Immature natural killer cell (primary cell): Measurements from ENCODE around the gene CRTAC1. TPM values are rescaled to one million over a fixed set of nuclear protein-coding genes. Genes with fewer than 3 reads are reported as not detected.

Experiments used
- DNase-seq, 3 donors: peaks; one replicate each; pipeline ENCODE4 v3.0.0; 2022; ENCODE audit warnings: mixed read lengths in 1 of 3
- H3K27ac Mint-ChIP-seq, 6 donors: one replicate each; pipeline ENCODE4 v1.8.0; 2020; ENCODE audit warnings: mixed read lengths in 6 of 6, mild to moderate bottlenecking in 5 of 6, inconsistent platforms in 4 of 6, moderate library complexity in 3 of 6
- H3K27me3 Mint-ChIP-seq, 3 donors: one replicate each; pipeline ENCODE4 v1.8.0; 2020 to 2021; ENCODE audit warnings: low read depth in 3 of 3, mild to moderate bottlenecking in 3 of 3, mixed read lengths in 3 of 3, moderate library complexity in 3 of 3, inconsistent platforms in 1 of 3
- H3K36me3 Mint-ChIP-seq, 3 donors: one replicate each; pipeline ENCODE4 v1.8.0; 2020; ENCODE audit warnings: mixed read lengths in 3 of 3, inconsistent platforms in 2 of 3, mild to moderate bottlenecking in 2 of 3
- H3K4me1 Mint-ChIP-seq, 2 donors: one replicate each; pipeline ENCODE4 v1.8.0; 2020; ENCODE audit warnings: inconsistent platforms in 2 of 2, mild to moderate bottlenecking in 2 of 2, mixed read lengths in 2 of 2, moderate library complexity in 1 of 2
- H3K4me3 Mint-ChIP-seq, 5 donors: one replicate each; pipeline ENCODE4 v1.8.0; 2020; ENCODE audit warnings: mild to moderate bottlenecking in 5 of 5, mixed read lengths in 5 of 5, inconsistent platforms in 3 of 5, moderate library complexity in 3 of 5
- H3K9me3 Mint-ChIP-seq, 6 donors: one replicate each; pipeline ENCODE4 v1.8.0; 2020; ENCODE audit warnings: mild to moderate bottlenecking in 6 of 6, mixed read lengths in 6 of 6, inconsistent platforms in 4 of 6, moderate library complexity in 3 of 6
- polyA plus RNA-seq, 3 donors: library from polyadenylated mRNA; unstranded; fragments of 300-500 nt; fragmentation: Illumina TruSeq; gene quantifications; one replicate each; pipeline ENCODE4 v1.2.3, GENCODE V29; 2021

The CRTAC1 gene
- polyA plus RNA-seq, 3 donors from 2014 or later = not detected

GRCh38 chr10:98019784-98020183 is 10.6 kb downstream of the CRTAC1 start:
- Mint-ChIP-seq H3K36me3 (no peaks in the 10 kb centered on the region), H3K27ac (no peak overlapping the region), H3K9me3 (no peaks in the 10 kb centered on the region), H3K4me1 (no peaks in the 10 kb centered on the region), H3K27me3 (peaks cover 3 to 5% (median 4%) of the 10 kb centered on the region in 3 donors), H3K4me3 (no peak overlapping the region)
- DNase-seq = no peak

GRCh38 chr10:98016772-98017475 is 13.5 kb downstream of the CRTAC1 start:
- no peaks in the 10 kb centered on the region for H3K9me3 Mint-ChIP-seq
- no peak for DNase-seq
- no peak overlapping the region for H3K4me3 Mint-ChIP-seq
- no peaks in the 10 kb centered on the region for H3K36me3 Mint-ChIP-seq
- peaks cover 1 to 5% (median 4%) of the 10 kb centered on the region in 3 donors for H3K27me3 Mint-ChIP-seq
- no peaks in the 10 kb centered on the region for H3K4me1 Mint-ChIP-seq
- no peak overlapping the region for H3K27ac Mint-ChIP-seq

GRCh38 chr10:98013776-98014175 is 16.6 kb downstream of the CRTAC1 start:
- H3K27me3 Mint-ChIP-seq = peaks cover 0 to 7% (median 2%) of the 10 kb centered on the region in 3 donors
- no peak overlapping the region for H3K27ac Mint-ChIP-seq
- H3K9me3 Mint-ChIP-seq = no peaks in the 10 kb centered on the region
- no peak overlapping the region for H3K4me3 Mint-ChIP-seq
- H3K36me3 Mint-ChIP-seq = no peaks in the 10 kb centered on the region
- no peaks in the 10 kb centered on the region for H3K4me1 Mint-ChIP-seq
- no peak for DNase-seq

- Mint-ChIP-seq H3K4me1 (no peaks in the 10 kb centered on the region), H3K27ac (no peak overlapping the region), H3K9me3 (no peaks in the 10 kb centered on the region), H3K4me3 (no peak overlapping the region), H3K36me3 (no peaks in the 10 kb centered on the region), H3K27me3 (peaks cover 0 to 7% (median 2%) of the 10 kb centered on the region in 3 donors)
- no peak for DNase-seq
Measured at GRCh38 chr10:98013122-98013521, 17.3 kb downstream of the CRTAC1 start.

- Mint-ChIP-seq H3K27ac (no peak overlapping the region), H3K36me3 (no peaks in the 10 kb centered on the region), H3K9me3 (no peaks in the 10 kb centered on the region), H3K4me1 (no peaks in the 10 kb centered on the region), H3K4me3 (no peak overlapping the region), H3K27me3 (peaks cover 0 to 7% (median 2%) of the 10 kb centered on the region in 3 donors)
- no peak for DNase-seq
Measured at GRCh38 chr10:98012644-98013043, 17.8 kb downstream of the CRTAC1 start.

GRCh38 chr10:98010939-98011685 is 19.3 kb downstream of the CRTAC1 start:
- Mint-ChIP-seq H3K27ac (no peak overlapping the region), H3K4me1 (peaks cover 0 to 6% of the 10 kb centered on the region in 2 donors), H3K9me3 (no peaks in the 10 kb centered on the region), H3K4me3 (no peak overlapping the region), H3K27me3 (peaks cover 4 to 14% (median 10%) of the 10 kb centered on the region in 3 donors), H3K36me3 (no peaks in the 10 kb centered on the region)
- no peak for DNase-seq

GRCh38 chr10:98006266-98006665 is 24.2 kb downstream of the CRTAC1 start:
- Mint-ChIP-seq H3K27me3 (peaks cover 4 to 12% (median 11%) of the 10 kb centered on the region in 3 donors), H3K4me1 (peaks cover 0 to 6% of the 10 kb centered on the region in 2 donors), H3K4me3 (no peak overlapping the region), H3K27ac (no peak overlapping the region), H3K36me3 (no peaks in the 10 kb centered on the region), H3K9me3 (no peaks in the 10 kb centered on the region)
- DNase-seq = no peak

GRCh38 chr10:98001736-98002135 is 28.7 kb downstream of the CRTAC1 start:
- no peak for DNase-seq
- Mint-ChIP-seq H3K36me3 (no peaks in the 10 kb centered on the region), H3K4me3 (no peak overlapping the region), H3K9me3 (peaks cover 0 to 4% (median 0%) of the 10 kb centered on the region in 6 donors), H3K27ac (no peak overlapping the region), H3K27me3 (peaks cover 3 to 8% (median 7%) of the 10 kb centered on the region in 3 donors), H3K4me1 (peaks cover 0 to 6% of the 10 kb centered on the region in 2 donors)

- H3K36me3 Mint-ChIP-seq = no peaks in the 10 kb centered on the region
- peaks cover 0 to 2% (median 0%) of the 10 kb centered on the region in 3 donors for H3K27me3 Mint-ChIP-seq
- H3K9me3 Mint-ChIP-seq = peaks cover 0 to 4% (median 0%) of the 10 kb centered on the region in 6 donors
- no peaks in the 10 kb centered on the region for H3K4me1 Mint-ChIP-seq
- H3K27ac Mint-ChIP-seq = no peak overlapping the region
- DNase-seq = no peak
- H3K4me3 Mint-ChIP-seq = no peak overlapping the region
Measured at GRCh38 chr10:98000346-98000745, 30.1 kb downstream of the CRTAC1 start.

- H3K36me3 Mint-ChIP-seq = no peaks in the 10 kb centered on the region
- H3K4me1 Mint-ChIP-seq = no peaks in the 10 kb centered on the region
- H3K27ac Mint-ChIP-seq = no peak overlapping the region
- peaks cover 0 to 2% (median 0%) of the 10 kb centered on the region in 3 donors for H3K27me3 Mint-ChIP-seq
- H3K4me3 Mint-ChIP-seq = no peak overlapping the region
- peaks cover 0 to 4% (median 0%) of the 10 kb centered on the region in 6 donors for H3K9me3 Mint-ChIP-seq
- no peak for DNase-seq
Measured at GRCh38 chr10:97999923-98000248, 30.5 kb downstream of the CRTAC1 start.

GRCh38 chr10:97999066-97999922 is 31.1 kb downstream of the CRTAC1 start:
- DNase-seq = no peak
- peaks cover 0 to 4% (median 0%) of the 10 kb centered on the region in 6 donors for H3K9me3 Mint-ChIP-seq

GRCh38 chr10:97991871-97992270 is 38.5 kb downstream of the CRTAC1 start:
- H3K4me1 Mint-ChIP-seq = no peaks in the 10 kb centered on the region
- H3K27ac Mint-ChIP-seq = no peak overlapping the region
- H3K27me3 Mint-ChIP-seq = peaks cover 3 to 15% (median 4%) of the 10 kb centered on the region in 3 donors
- no peak for DNase-seq
- H3K4me3 Mint-ChIP-seq = no peak overlapping the region
- H3K36me3 Mint-ChIP-seq = no peaks in the 10 kb centered on the region
- H3K9me3 Mint-ChIP-seq = peaks cover 0 to 2% (median 0%) of the 10 kb centered on the region in 6 donors

More at GRCh38 chr10:97999066-97999922, 31.1 kb downstream of the CRTAC1 start:
- no peaks in the 10 kb centered on the region for H3K36me3 Mint-ChIP-seq
- no peak overlapping the region for H3K4me3 Mint-ChIP-seq
- H3K27ac Mint-ChIP-seq = no peak overlapping the region
- no peaks in the 10 kb centered on the region for H3K4me1 Mint-ChIP-seq
- H3K27me3 Mint-ChIP-seq = peaks cover 0 to 2% (median under 1%) of the 10 kb centered on the region in 3 donors

GRCh38 chr10:97981816-97982215 is 48.6 kb downstream of the CRTAC1 start:
- Mint-ChIP-seq H3K4me1 (no peaks in the 10 kb centered on the region), H3K36me3 (no peaks in the 10 kb centered on the region), H3K27me3 (peaks cover 8 to 15% (median 11%) of the 10 kb centered on the region in 3 donors), H3K9me3 (no peaks in the 10 kb centered on the region), H3K27ac (no peak overlapping the region), H3K4me3 (no peak overlapping the region)
- DNase-seq = no peak

- no peak for DNase-seq
- Mint-ChIP-seq H3K4me3 (no peak overlapping the region), H3K27ac (no peak overlapping the region), H3K27me3 (peaks cover 14 to 24% (median 17%) of the 10 kb centered on the region in 3 donors), H3K36me3 (no peaks in the 10 kb centered on the region), H3K9me3 (no peaks in the 10 kb centered on the region), H3K4me1 (no peaks in the 10 kb centered on the region)
Measured at GRCh38 chr10:97977673-97978072, 52.7 kb downstream of the CRTAC1 start.
